Omental fat pad (tissue), 4 donors: ENCODE measurements around the gene RUVBL1. TPM values are rescaled to one million over a fixed set of nuclear protein-coding genes. Genes with fewer than 3 reads are reported as not detected.

ENCODE experiments used
- ATAC-seq: fragments of 150-250 bp; one replicate; pipeline ENCODE4 v1.9.1; 2016; ENCODE audit warnings: mild to moderate bottlenecking, moderate library complexity; ENCODE audit not compliant: low FRiP score
- DNase-seq: peaks from one replicate; pipeline ENCODE4 v3.0.0-alpha.2; 2019; ENCODE audit warnings: low spot score
- CTCF ChIP-seq, 3 donors: fragments of 450-650 bp; IDR thresholded peaks; one replicate each; pipeline ENCODE4 v1.5.1; 2016 to 2017; ENCODE audit warnings: antibody characterized with exemption in 3 of 3, mild to moderate bottlenecking in 3 of 3, moderate library complexity in 2 of 3
- total RNA-seq, 4 donors: library from RNA; depleted of rRNA; stranded (reverse); fragments of >200 nt; gene quantifications; one replicate each; pipeline ENCODE4 v1.1.0, GENCODE V29; 2016

Gene RUVBL1
- total RNA-seq, 4 donors from 2014 or later = 27.1 to 36.8 (median 30.0) TPM

- DNase-seq = no peak
- TF ChIP-seq CTCF (IDR thresholded peaks at IDR 0.05) = no peak
- ATAC-seq = no peak
Observed at GRCh38 chr3:128131897-128132646, 8.5 kb upstream of the RUVBL1 start.

GRCh38 chr3:128128251-128128650, 4.6 kb upstream of the RUVBL1 start:
- ATAC-seq (no peak), DNase-seq (no peak)
- TF ChIP-seq CTCF (IDR thresholded peaks at IDR 0.05) = no peak

DNA sequence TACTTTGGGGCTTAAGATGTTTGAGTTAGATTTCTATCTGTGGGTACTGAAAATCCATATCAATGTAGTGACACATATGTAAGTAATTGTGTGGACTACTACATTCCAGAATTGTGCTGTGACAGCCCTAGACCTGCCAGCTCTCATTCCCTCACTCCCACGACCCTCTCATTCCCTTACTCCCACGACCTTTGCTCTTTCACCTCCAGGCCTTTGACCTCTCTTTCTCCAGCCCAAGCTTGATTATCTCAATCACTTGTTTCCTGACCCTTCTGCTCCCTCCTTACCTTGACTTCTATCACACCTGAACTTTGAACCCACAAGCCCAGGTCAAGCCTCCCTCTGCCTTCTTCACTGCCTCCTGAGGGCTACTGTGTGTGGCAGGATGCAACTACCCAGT, 3.6 kb upstream of the RUVBL1 start:
- TF ChIP-seq CTCF (IDR thresholded peaks at IDR 0.05) = no peak
- ATAC-seq (no peak), DNase-seq (no peak)

DNA sequence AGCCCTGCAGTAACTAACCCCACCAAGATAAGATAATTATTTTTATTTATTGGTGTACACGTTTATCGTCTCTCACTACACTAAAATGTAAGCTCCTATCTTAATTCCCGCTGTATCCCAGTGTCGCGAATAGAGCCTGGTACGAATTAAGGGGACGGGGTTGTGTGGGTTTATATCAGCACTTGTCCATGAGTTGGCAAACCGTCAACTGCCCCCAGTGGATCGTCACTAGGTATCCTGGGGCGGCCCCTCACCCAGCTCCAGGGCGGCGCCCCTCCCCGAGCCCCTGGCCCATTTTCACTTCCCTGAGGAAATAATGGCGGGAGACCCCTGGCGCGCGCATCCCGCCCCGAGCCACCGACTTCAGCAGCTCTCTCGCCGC, 465 bp downstream of the RUVBL1 start:
- TF ChIP-seq CTCF (IDR thresholded peaks at IDR 0.05) = no peak
- DNase-seq (no peak), ATAC-seq (no peak)

GRCh38 chr3:128122013-128122412, 1.6 kb downstream of the RUVBL1 start:
- ATAC-seq (no peak), DNase-seq (no peak)
- TF ChIP-seq CTCF (IDR thresholded peaks at IDR 0.05) = no peak

- no peak for TF ChIP-seq CTCF (IDR thresholded peaks at IDR 0.05)
Observed at GRCh38 chr3:128113817-128114794, 9.5 kb downstream of the RUVBL1 start.

More at GRCh38 chr3:128113817-128114794, 9.5 kb downstream of the RUVBL1 start:
- no peak for DNase-seq
- no peak for ATAC-seq
